ENCODE results near the gene DDTL.
"Not testable (repeated sequence)": the region's sequence is repeated elsewhere in the genome, so short reads cannot be mapped to it uniquely, and the experiment has no call there.

The DDTL gene

GRCh38 chr22:23966568-23966967, at the start of gene DDTL:
TSS of gene DDTL (plus strand) at chr22:23966888. CDS start at chr22:23966915, 27 bp downstream.
- DNase-seq, result not testable (repeated sequence)

- not testable (repeated sequence) for DNase-seq
These were observed 46.4 kb upstream of the DDTL start for GRCh38 chr22:23920267-23920611.

GRCh38 chr22:23921586-23922201, 45.0 kb upstream of the DDTL start:
- not testable (repeated sequence) for DNase-seq

- no peak for DNase-seq
These were observed 43.8 kb upstream of the DDTL start for GRCh38 chr22:23922921-23923320.

- DNase-seq, result no peak
These were observed 41.6 kb upstream of the DDTL start for GRCh38 chr22:23925020-23925606.

GRCh38 chr22:23926561-23926960, 40.1 kb upstream of the DDTL start:
- DNase-seq, result no peak

- DNase-seq, result no peak
These were observed 28.2 kb upstream of the DDTL start for GRCh38 chr22:23938328-23939016.

GRCh38 chr22:23939017-23939357, 27.7 kb upstream of the DDTL start:
- DNase-seq, result no peak

GRCh38 chr22:23940166-23940565, 26.5 kb upstream of the DDTL start:
- DNase-seq, result not testable (repeated sequence)

- DNase-seq, result peak; percentile 62
These were observed 19.3 kb upstream of the DDTL start for GRCh38 chr22:23947391-23947790.

GRCh38 chr22:23949764-23950163, 16.9 kb upstream of the DDTL start:
- not testable (repeated sequence) for DNase-seq

GRCh38 chr22:23951383-23951782, 15.3 kb upstream of the DDTL start:
- DNase-seq, result not testable (repeated sequence)

GRCh38 chr22:23952794-23953405, 13.8 kb upstream of the DDTL start:
- not testable (repeated sequence) for DNase-seq

GRCh38 chr22:23953485-23953884, 13.2 kb upstream of the DDTL start:
- DNase-seq, result not testable (repeated sequence)

GRCh38 chr22:23954193-23954990, 12.3 kb upstream of the DDTL start:
- DNase-seq, result not testable (repeated sequence)

GRCh38 chr22:23954991-23955305, 11.7 kb upstream of the DDTL start:
- DNase-seq, result not testable (repeated sequence)

GRCh38 chr22:23955886-23956285, 10.8 kb upstream of the DDTL start:
- DNase-seq, result not testable (repeated sequence)

GRCh38 chr22:23956301-23956900, 10.3 kb upstream of the DDTL start:
- peak; percentile 93 for DNase-seq

- DNase-seq, result not testable (repeated sequence)
These were observed 5.5 kb upstream of the DDTL start, which contains the start of gene GSTT2B for GRCh38 chr22:23961084-23961771. TSS of gene GSTT2B (minus strand) at chr22:23961195. CDS start at chr22:23961131, 64 bp downstream.

- DNase-seq, result not testable (repeated sequence)
These were observed 594 bp upstream of the DDTL start for GRCh38 chr22:23966094-23966493.

- no peak for DNase-seq
These were observed 2.4 kb downstream of the DDTL start for GRCh38 chr22:23969071-23969470.

- DNase-seq, result no peak
These were observed 3.5 kb downstream of the DDTL start for GRCh38 chr22:23970201-23970641.
